ENCODE data around the gene GJB4.

- TF ChIP-seq REST (IDR thresholded peaks at IDR 0.05; ENCODE audit: borderline replicate concordance) = no peak
- no peak for TF ChIP-seq CTCF (IDR thresholded peaks at IDR 0.05; ENCODE audit: poor library complexity, severe bottlenecking)
These were observed 11.9 kb upstream of the GJB4 start for GRCh38 chr1:34747638-34747941.
